SK-N-SH (cell line): ENCODE results near the gene MGAT4A. TPM values are rescaled to one million over a fixed set of nuclear protein-coding genes. Genes with fewer than 3 reads are reported as not detected.

Experiments used
- CTCF ChIA-PET: fragments of 300-600, 350-600 bp; formaldehyde crosslinking; extraction: SDS; loops from one replicate; lab custom pipeline; 2021; lab: Yijun Ruan, JAX
- POLR2A ChIA-PET: fragments of 350-600 bp; sonication (Branson Sonifier 250); formaldehyde crosslinking; extraction: SDS; loops from one replicate; lab custom pipeline; 2020; ENCODE audit warnings: antibody characterized with exemption, inconsistent platforms; lab: Yijun Ruan, JAX
- DNase-seq: peaks from one replicate; pipeline ENCODE4 v3.0.0; 2012
- H2AFZ ChIP-seq: fragments of 200-600 bp; sonication (generic); 2 replicates; pipeline ENCODE4 v1.8.1; 2016; ENCODE audit warnings: antibody characterized with exemption, mild to moderate bottlenecking, low read depth
- H3F3A ChIP-seq: fragments of 200-600 bp; sonication (generic); replicated peaks from 2 replicates; pipeline ENCODE3; 2016; ENCODE audit warnings: antibody characterized with exemption, mild to moderate bottlenecking; ENCODE audit not compliant: insufficient read depth
- H3K27ac ChIP-seq, 2 experiments: fragments of 200-500 bp in 1 of 2; fragments of 200-600 bp in 1 of 2; sonication (Bioruptor generic) in 1 of 2; sonication (generic), shearing (Covaris generic) in 1 of 2; 2 replicates each; pipeline versions ENCODE4 v1.5.1 to v1.6.1; 2014 to 2016; ENCODE audit warnings: low read depth in 2 of 2, inconsistent platforms in 1 of 2, low read length in 1 of 2, mild to moderate bottlenecking in 1 of 2, mixed read lengths in 1 of 2
- H3K27me3 ChIP-seq: fragments of 200-600 bp; sonication (generic), shearing (Covaris generic); 2 replicates; pipeline ENCODE4 v1.6.1; 2016; ENCODE audit warnings: mixed run types; ENCODE audit not compliant: insufficient read depth
- H3K36me3 ChIP-seq, 2 experiments: fragments of 200-500 bp in 1 of 2; fragments of 200-600 bp in 1 of 2; sonication (Bioruptor generic) in 1 of 2; sonication (generic) in 1 of 2; replicated peaks in 1 of 2; 2 replicates each; pipeline versions ENCODE3 to v1.5.1; 2014 to 2016; ENCODE audit warnings: low read length in 1 of 2, mild to moderate bottlenecking in 1 of 2; ENCODE audit not compliant: insufficient read depth in 2 of 2, control insufficient read depth in 1 of 2
- H3K4me1 ChIP-seq, 2 experiments: fragments of 200-500 bp in 1 of 2; fragments of 200-600 bp in 1 of 2; sonication (Bioruptor generic) in 1 of 2; sonication (generic), shearing (Covaris generic) in 1 of 2; 2 replicates each; pipeline versions ENCODE4 v1.5.1 to v1.6.1; 2014 to 2016; ENCODE audit warnings: low read depth in 1 of 2, low read length in 1 of 2, mixed run types in 1 of 2; ENCODE audit not compliant: insufficient read depth in 2 of 2, control insufficient read depth in 1 of 2
- H3K4me2 ChIP-seq: fragments of 200-600 bp; sonication (generic), shearing (Covaris generic); 2 replicates; pipeline ENCODE4 v1.6.1; 2017; ENCODE audit warnings: mixed run types
- H3K4me3 ChIP-seq, 2 experiments: fragments of 200-500 bp in 1 of 2; fragments of 200-600 bp in 1 of 2; sonication (Bioruptor generic) in 1 of 2; sonication (generic), shearing (Covaris generic) in 1 of 2; 2 replicates each; pipeline versions ENCODE4 v1.5.1 to v1.8.1; 2014 to 2016; ENCODE audit warnings: low read depth in 2 of 2, inconsistent platforms in 1 of 2, low read length in 1 of 2, mild to moderate bottlenecking in 1 of 2, mixed read lengths in 1 of 2, moderate library complexity in 1 of 2
- H3K79me2 ChIP-seq: fragments of 200-600 bp; sonication (generic); 2 replicates; pipeline ENCODE4 v1.8.1; 2017; ENCODE audit warnings: mild to moderate bottlenecking; ENCODE audit not compliant: insufficient read depth
- H3K9ac ChIP-seq: fragments of 200-600 bp; sonication (generic); 2 replicates; pipeline ENCODE4 v1.6.1; 2017; ENCODE audit warnings: mixed run types
- H3K9me2 ChIP-seq: fragments of 200-600 bp; sonication (generic); 2 replicates; pipeline ENCODE4 v1.6.1; 2017; ENCODE audit warnings: mixed run types
- H3K9me3 ChIP-seq: fragments of 200-600 bp; sonication (generic); 2 replicates; pipeline ENCODE4 v1.6.1; 2017; ENCODE audit warnings: mixed run types, mild to moderate bottlenecking, moderate library complexity
- H4K20me1 ChIP-seq: fragments of 200-600 bp; sonication (generic); 2 replicates; pipeline ENCODE4 v1.6.1; 2017; ENCODE audit warnings: mild to moderate bottlenecking, mixed run types; ENCODE audit not compliant: insufficient read depth
- CTCF ChIP-seq: fragments of 200-600 bp; sonication (generic); IDR thresholded peaks from 2 replicates; pipeline ENCODE4 v1.6.1; 2017; ENCODE audit warnings: antibody characterized with exemption, mild to moderate bottlenecking, moderate library complexity
- EZH2phosphoT487 ChIP-seq: fragments of 200-600 bp; sonication (generic); IDR thresholded peaks from 2 replicates; pipeline ENCODE4 v1.6.1; 2017; ENCODE audit warnings: low read depth, mixed run types, mild to moderate bottlenecking, antibody characterized with exemption, moderate library complexity, borderline replicate concordance
- FOXJ3 ChIP-seq: sonication (generic); formaldehyde crosslinking; IDR thresholded peaks from 2 replicates; pipeline ENCODE4 v1.5.1; 2020; ENCODE audit warnings: mild to moderate bottlenecking, missing genetic modification reagents
- GABPA ChIP-seq: IDR thresholded peaks from 2 replicates; pipeline ENCODE4 v1.4.0; 2012; ENCODE audit warnings: low read depth, mild to moderate bottlenecking
- GATA2 ChIP-seq: sonication (generic); formaldehyde crosslinking; IDR thresholded peaks from 2 replicates; pipeline ENCODE4 v1.5.0; 2020; ENCODE audit warnings: mild to moderate bottlenecking, missing genetic modification reagents
- MXI1 ChIP-seq: IDR thresholded peaks from 2 replicates; pipeline ENCODE4 v1.6.1; 2012; ENCODE audit warnings: mild to moderate bottlenecking, low read depth, low read length, improper control_type of control experiment
- NRF1 ChIP-seq: IDR thresholded peaks from 2 replicates; pipeline ENCODE4 v1.6.1; 2012; ENCODE audit warnings: low read depth, mild to moderate bottlenecking, low read length
- RAD21 ChIP-seq: IDR thresholded peaks from 2 replicates; pipeline ENCODE4 v1.6.1; 2012; ENCODE audit warnings: mild to moderate bottlenecking, low read length
- RFX5 ChIP-seq: IDR thresholded peaks from 2 replicates; pipeline ENCODE4 v1.6.1; 2012; ENCODE audit warnings: mild to moderate bottlenecking, improper control_type of control experiment, low read length
- RXRA ChIP-seq: IDR thresholded peaks from 2 replicates; pipeline ENCODE4 v1.4.0; 2012; ENCODE audit warnings: low read depth, mild to moderate bottlenecking, borderline replicate concordance
- SMC3 ChIP-seq: IDR thresholded peaks from 2 replicates; pipeline ENCODE4 v1.6.1; 2012; ENCODE audit warnings: low read depth, low read length, improper control_type of control experiment
- TCF12 ChIP-seq: IDR thresholded peaks from 2 replicates; pipeline ENCODE4 v1.4.0; 2012
- TEAD4 ChIP-seq: IDR thresholded peaks from 2 replicates; pipeline ENCODE4 v1.4.0; 2012; ENCODE audit warnings: mild to moderate bottlenecking, borderline replicate concordance; ENCODE audit not compliant: insufficient read depth
- USF1 ChIP-seq: IDR thresholded peaks from 2 replicates; pipeline ENCODE4 v1.4.0; 2012; ENCODE audit warnings: low read depth, borderline replicate concordance
- YY1 ChIP-seq: IDR thresholded peaks from 2 replicates; pipeline ENCODE4 v1.4.0; 2012; ENCODE audit warnings: low read depth, mild to moderate bottlenecking
- WGBS: methylation state at CpG from one replicate; pipeline ENCODE4 v1.1.6; 2017; ENCODE audit warnings: low lambda C conversion rate; 5-methylcytosine and 5-hydroxymethylcytosine counted together
- polyA plus RNA-seq, 3 experiments: library from polyadenylated mRNA; depleted of rRNA; stranded (reverse); fragments of >200 nt; gene quantifications; 2 replicates each; pipeline ENCODE4 v1.2.3, GENCODE V29; 2012
- TF ChIP-seq, protein P1 (sequence below): fragments of 150-350 bp; IDR thresholded peaks from 2 replicates; pipeline ENCODE4 v1.6.1; 2016; ENCODE audit warnings: mild to moderate bottlenecking, low read depth, low read length
- TF ChIP-seq, protein P2 (sequence below): IDR thresholded peaks from 2 replicates; pipeline ENCODE4 v1.6.1; 2012; ENCODE audit warnings: mild to moderate bottlenecking, low read depth, low read length, moderate library complexity

Gene MGAT4A
- polyA plus RNA-seq, 1 of the 3 experiments (the other 2 are of a cell fraction), result 0.07 TPM

GRCh38 chr2:98577313-98577712, 153.6 kb downstream of the MGAT4A start:
- ChIA-PET CTCF (interaction anchor here (0.5 to 2.2 kb wide), 9 partner anchors 9 to 278 kb away, joined by 3 to 9 read pairs (median 3); partner anchors contain the start of genes COA5 and UNC50), POLR2A (no interaction called here)
- Histone ChIP-seq H3K36me3 (peaks cover 0 to 35% of the 10 kb centered on the region in 2 experiments), H3K4me1 (peaks cover 0 to 2% of the 10 kb centered on the region in 2 experiments; a peak in 1 of 4 replicates), H3K4me3 (no peak overlapping the region), H3K79me2 (no peaks in the 10 kb centered on the region), H3K4me2 (no peak overlapping the region), H2AFZ (no peak overlapping the region), H3F3A (peaks cover 4% of the 10 kb centered on the region), H3K27ac (no peak overlapping the region; a peak in 1 of 4 replicates), H3K27me3 (no peaks in the 10 kb centered on the region), H3K9me2 (no peaks in the 10 kb centered on the region), H3K9me3 (no peaks in the 10 kb centered on the region), H4K20me1 (no peaks in the 10 kb centered on the region), H3K9ac (no peak overlapping the region)
- WGBS, result 86% methylated on average over 8 of the region's 10 CpGs
- DNase-seq, result peak; percentile 44
- TF ChIP-seq RAD21 (peak; percentile 28), USF1 (no peak), SMC3 (peak; percentile 32; the same call in 1 of the 2 replicates), RFX5 (no peak), CTCF (0 out of 2 replicates have a peak, but pooled peaks have one; percentile 21)

DNA sequence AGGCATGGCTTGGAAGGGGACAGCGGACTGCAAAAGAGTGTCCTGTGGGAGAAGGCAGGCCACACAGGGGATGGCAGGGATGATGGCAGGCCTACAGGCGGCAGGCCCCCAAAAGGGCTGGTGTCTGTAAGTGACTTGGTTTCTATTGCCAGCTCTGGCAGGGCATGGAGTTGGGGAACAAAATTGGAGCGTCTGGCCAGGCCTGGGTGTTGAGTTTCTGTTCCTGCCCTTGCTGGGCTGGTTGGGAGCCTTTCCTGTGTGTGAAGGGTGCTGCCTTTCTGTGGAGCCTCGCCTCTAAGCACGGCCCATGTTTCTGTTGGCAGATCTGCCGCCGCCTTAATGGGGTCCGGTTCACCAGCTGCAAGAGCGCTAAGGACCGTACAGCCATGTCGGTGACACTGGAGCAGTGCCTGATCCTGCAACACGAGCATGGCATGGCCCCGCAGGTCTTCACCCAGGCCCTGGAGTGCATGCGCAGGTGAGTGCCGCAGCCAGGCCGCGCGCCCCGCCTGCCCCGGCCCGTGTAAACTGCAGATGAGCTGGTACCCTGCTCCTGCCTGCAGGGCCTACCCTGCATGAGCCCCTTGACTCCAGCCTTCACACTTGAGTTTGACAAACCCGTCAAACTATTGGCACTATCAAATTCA, 154.1 kb downstream of the MGAT4A start:
- Histone ChIP-seq H3K27me3 (no peaks in the 10 kb centered on the region), H3K9me2 (no peaks in the 10 kb centered on the region), H3K4me2 (no peak overlapping the region), H2AFZ (no peak overlapping the region), H3K4me3 (no peak overlapping the region), H3K36me3 (peaks cover 0 to 30% of the 10 kb centered on the region in 2 experiments), H4K20me1 (no peaks in the 10 kb centered on the region), H3K9me3 (no peaks in the 10 kb centered on the region), H3K27ac (no peak overlapping the region; a peak in 1 of 4 replicates), H3F3A (peaks cover 3% of the 10 kb centered on the region), H3K4me1 (peaks cover 0 to 2% of the 10 kb centered on the region in 2 experiments; a peak in 1 of 4 replicates), H3K9ac (no peak overlapping the region), H3K79me2 (no peaks in the 10 kb centered on the region)
- WGBS, result 87% methylated on average over 12 of the region's 22 CpGs
- CTCF ChIA-PET, result interaction anchor here (0.6 to 2.2 kb wide), 7 partner anchors 8 to 165 kb away, joined by 3 to 9 read pairs (median 4); partner anchors contain the start of genes COA5 and UNC50
- DNase-seq, result no peak
- POLR2A ChIA-PET, result no interaction called here
- TF ChIP-seq MXI1, result no peak
- TF ChIP-seq YY1, result no peak
- TF ChIP-seq NRF1, result no peak
- no peak for TF ChIP-seq RFX5
- TF ChIP-seq, protein P1, sequence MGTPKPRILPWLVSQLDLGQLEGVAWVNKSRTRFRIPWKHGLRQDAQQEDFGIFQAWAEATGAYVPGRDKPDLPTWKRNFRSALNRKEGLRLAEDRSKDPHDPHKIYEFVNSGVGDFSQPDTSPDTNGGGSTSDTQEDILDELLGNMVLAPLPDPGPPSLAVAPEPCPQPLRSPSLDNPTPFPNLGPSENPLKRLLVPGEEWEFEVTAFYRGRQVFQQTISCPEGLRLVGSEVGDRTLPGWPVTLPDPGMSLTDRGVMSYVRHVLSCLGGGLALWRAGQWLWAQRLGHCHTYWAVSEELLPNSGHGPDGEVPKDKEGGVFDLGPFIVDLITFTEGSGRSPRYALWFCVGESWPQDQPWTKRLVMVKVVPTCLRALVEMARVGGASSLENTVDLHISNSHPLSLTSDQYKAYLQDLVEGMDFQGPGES, result no peak
- TF ChIP-seq TCF12, result no peak
- TF ChIP-seq, protein P2, sequence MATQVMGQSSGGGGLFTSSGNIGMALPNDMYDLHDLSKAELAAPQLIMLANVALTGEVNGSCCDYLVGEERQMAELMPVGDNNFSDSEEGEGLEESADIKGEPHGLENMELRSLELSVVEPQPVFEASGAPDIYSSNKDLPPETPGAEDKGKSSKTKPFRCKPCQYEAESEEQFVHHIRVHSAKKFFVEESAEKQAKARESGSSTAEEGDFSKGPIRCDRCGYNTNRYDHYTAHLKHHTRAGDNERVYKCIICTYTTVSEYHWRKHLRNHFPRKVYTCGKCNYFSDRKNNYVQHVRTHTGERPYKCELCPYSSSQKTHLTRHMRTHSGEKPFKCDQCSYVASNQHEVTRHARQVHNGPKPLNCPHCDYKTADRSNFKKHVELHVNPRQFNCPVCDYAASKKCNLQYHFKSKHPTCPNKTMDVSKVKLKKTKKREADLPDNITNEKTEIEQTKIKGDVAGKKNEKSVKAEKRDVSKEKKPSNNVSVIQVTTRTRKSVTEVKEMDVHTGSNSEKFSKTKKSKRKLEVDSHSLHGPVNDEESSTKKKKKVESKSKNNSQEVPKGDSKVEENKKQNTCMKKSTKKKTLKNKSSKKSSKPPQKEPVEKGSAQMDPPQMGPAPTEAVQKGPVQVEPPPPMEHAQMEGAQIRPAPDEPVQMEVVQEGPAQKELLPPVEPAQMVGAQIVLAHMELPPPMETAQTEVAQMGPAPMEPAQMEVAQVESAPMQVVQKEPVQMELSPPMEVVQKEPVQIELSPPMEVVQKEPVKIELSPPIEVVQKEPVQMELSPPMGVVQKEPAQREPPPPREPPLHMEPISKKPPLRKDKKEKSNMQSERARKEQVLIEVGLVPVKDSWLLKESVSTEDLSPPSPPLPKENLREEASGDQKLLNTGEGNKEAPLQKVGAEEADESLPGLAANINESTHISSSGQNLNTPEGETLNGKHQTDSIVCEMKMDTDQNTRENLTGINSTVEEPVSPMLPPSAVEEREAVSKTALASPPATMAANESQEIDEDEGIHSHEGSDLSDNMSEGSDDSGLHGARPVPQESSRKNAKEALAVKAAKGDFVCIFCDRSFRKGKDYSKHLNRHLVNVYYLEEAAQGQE, result no peak
- TF ChIP-seq RAD21, result no peak
- no peak for TF ChIP-seq GATA2
- TF ChIP-seq USF1, result no peak
- TF ChIP-seq FOXJ3 (CRISPR knock-in tag), result no peak
- no peak for TF ChIP-seq EZH2phosphoT487
- no peak for TF ChIP-seq RXRA
- TF ChIP-seq TEAD4, result no peak
- TF ChIP-seq GABPA, result no peak
